Glutamatergic neuron (in vitro differentiated cells): ENCODE results near the gene GALNT6. TPM values are rescaled to one million over a fixed set of nuclear protein-coding genes. Genes with fewer than 3 reads are reported as not detected.

Experiments
- total RNA-seq: library from RNA; stranded (reverse); fragmentation: NEBNext Ultra II Directional; extraction: Animal tissue kit (Norgen Biotek cat#: 25700); gene quantifications from one replicate; pipeline ENCODE4 v1.2.1, GENCODE V29; 2021; ENCODE audit not compliant: unreplicated experiment

GALNT6 gene
- total RNA-seq, 1 donor from 2014 or later = 0.39 TPM

Other genes with a start within 250 kb of the GALNT6 start
- gene TFCP2, start 218.3 kb downstream of the GALNT6 start, total RNA-seq = 21.7 TPM
- 6.0 TPM for gene POU6F1, start 173.3 kb downstream of the GALNT6 start, total RNA-seq
- gene DAZAP2, start 152.6 kb downstream of the GALNT6 start, total RNA-seq = 31.9 TPM
- not detected for gene SMAGP, start 121.0 kb downstream of the GALNT6 start, total RNA-seq
- not detected for gene BIN2, start 67.2 kb downstream of the GALNT6 start, total RNA-seq
- gene CELA1, start 44.7 kb downstream of the GALNT6 start, total RNA-seq = not detected
- 80.0 TPM for gene SLC4A8, start 33.4 kb upstream of the GALNT6 start, total RNA-seq
- gene SCN8A, start 199.8 kb upstream of the GALNT6 start, total RNA-seq = 47.6 TPM